ENCODE measurements around the gene LTO1.
"Not testable (repeated sequence)": the region's sequence is repeated elsewhere in the genome, so short reads cannot be mapped to it uniquely, and the experiment has no call there.

Gene LTO1

DNA sequence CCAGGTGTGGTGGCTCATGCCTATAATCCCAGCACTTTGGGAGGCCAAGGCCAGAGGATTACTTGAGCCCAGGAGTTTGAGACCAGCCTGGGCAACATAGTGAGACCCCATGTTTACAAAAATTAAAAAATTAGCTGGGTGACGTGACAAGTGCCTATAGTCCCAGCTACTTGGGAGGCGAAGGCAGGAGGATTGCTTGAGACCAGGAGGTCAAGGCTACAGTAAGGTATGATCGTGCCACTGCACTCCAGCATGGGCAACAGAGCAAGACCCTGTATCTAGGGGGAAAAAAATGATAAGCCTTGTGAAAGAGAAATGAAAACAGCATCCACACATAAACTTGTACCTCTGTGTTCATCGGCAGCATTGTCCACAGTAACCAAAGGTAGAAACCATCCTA, 42.3 kb downstream of the LTO1 start:
- no peak for DNase-seq (ENCODE audit: low spot score)

GRCh38 chr11:69630424-69630823, 44.7 kb downstream of the LTO1 start:
- no peak for DNase-seq (ENCODE audit: low spot score)

- no peak for DNase-seq (ENCODE audit: low spot score)
Observed at GRCh38 chr11:69630017-69630416, 45.1 kb downstream of the LTO1 start.

DNA sequence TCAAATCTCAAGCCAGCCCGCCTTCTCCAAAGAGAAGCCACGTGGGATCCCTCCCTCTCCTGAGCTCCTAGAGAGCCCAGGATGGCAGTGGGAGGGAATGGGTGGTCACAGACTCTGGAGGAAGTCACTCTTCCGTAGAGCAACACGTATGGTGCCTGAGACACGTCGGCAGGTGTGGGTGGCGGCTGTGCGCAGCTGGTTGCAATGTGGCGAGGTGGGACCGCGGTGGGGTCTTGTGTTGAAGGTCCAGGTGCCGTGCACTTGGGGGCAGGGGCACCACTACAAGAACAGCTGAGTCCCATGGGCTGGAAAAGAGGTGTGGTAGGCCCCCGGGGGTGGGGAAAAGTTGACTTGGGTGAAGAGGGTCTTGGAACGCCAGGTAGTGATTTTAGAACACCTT, 47.6 kb downstream of the LTO1 start:
- no peak for DNase-seq (ENCODE audit: low spot score)

GRCh38 chr11:69625476-69625875, 49.7 kb downstream of the LTO1 start:
- DNase-seq (ENCODE audit: low spot score), result no peak

DNA sequence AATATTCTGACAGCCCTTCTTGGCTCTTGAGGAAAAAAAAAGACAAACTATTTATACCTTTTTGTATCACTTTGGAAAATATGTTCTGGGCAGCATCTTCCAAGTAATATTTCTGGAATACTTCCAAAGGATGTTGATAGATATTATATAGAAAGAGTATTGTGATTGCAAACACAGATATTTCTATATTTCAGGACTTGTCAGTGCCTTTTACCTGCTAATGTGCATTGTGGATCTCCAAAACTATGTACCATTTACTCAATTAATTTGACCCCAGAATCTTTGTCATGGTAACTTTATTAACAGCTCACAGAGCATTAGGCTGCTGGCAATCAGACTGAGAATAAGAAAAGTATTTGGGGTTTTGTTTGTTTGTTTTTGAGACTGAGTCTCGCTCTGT, 50.9 kb downstream of the LTO1 start:
- DNase-seq (ENCODE audit: low spot score), result no peak

- not testable (repeated sequence) for DNase-seq (ENCODE audit: low spot score)
Observed at GRCh38 chr11:69622097-69622681, 53.0 kb downstream of the LTO1 start.

- no peak for DNase-seq (ENCODE audit: low spot score)
Observed at GRCh38 chr11:69620683-69621290, 54.4 kb downstream of the LTO1 start.

DNA sequence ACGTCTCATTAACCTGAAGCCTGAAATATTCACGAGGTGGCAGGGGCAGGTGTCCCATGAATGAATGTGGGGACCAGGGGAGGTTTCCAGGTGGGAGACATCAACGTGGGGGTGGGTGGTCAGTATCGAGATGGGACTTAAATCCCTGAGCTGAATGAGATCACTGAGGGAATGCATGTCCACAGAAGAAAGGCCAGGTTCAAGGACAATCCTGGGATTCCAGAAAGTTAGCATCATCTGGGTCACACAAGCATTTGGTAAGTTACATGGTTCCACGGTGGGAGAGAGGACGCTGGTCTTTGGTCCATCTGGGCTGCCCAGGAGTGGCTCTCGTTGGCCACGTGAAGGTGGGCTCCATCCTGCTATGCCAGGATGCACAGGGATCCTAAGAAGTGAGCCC, 56.9 kb downstream of the LTO1 start:
- no peak for DNase-seq (ENCODE audit: low spot score)

GRCh38 chr11:69617682-69618081, 57.5 kb downstream of the LTO1 start:
- no peak for DNase-seq (ENCODE audit: low spot score)

GRCh38 chr11:69617220-69617619, 57.9 kb downstream of the LTO1 start:
- DNase-seq (ENCODE audit: low spot score), result no peak

Measured in AG08395 (cell line).